Fibroblast of lung (primary cell): ENCODE results near the gene CAMK1D. TPM values are rescaled to one million over a fixed set of nuclear protein-coding genes. Genes with fewer than 3 reads are reported as not detected.

Experiments
- DNase-seq, 2 donors: peaks; one replicate each; pipeline versions ENCODE4 v3.0.0 to v3.0.0-alpha.2; 2010; ENCODE audit warnings: low read depth in 2 of 2
- H2AFZ ChIP-seq: 2 replicates; pipeline ENCODE4 v1.5.1; 2012; ENCODE audit warnings: low read length, control low read depth, inconsistent platforms
- H3K27ac ChIP-seq: 2 replicates; pipeline ENCODE4 v1.5.1; 2011; ENCODE audit warnings: low read length, control low read depth; ENCODE audit not compliant: insufficient read depth
- H3K27me3 ChIP-seq: 2 replicates; pipeline ENCODE4 v1.5.1; 2011; ENCODE audit warnings: mild to moderate bottlenecking, low read length; ENCODE audit not compliant: control insufficient read depth, insufficient read depth
- H3K36me3 ChIP-seq: 2 replicates; pipeline ENCODE4 v1.5.1; 2011; ENCODE audit warnings: low read length; ENCODE audit not compliant: control insufficient read depth, insufficient read depth
- H3K4me1 ChIP-seq: 2 replicates; pipeline ENCODE4 v1.5.1; 2011; ENCODE audit warnings: low read length; ENCODE audit not compliant: control insufficient read depth, insufficient read depth; ENCODE audit errors: extremely low read depth
- H3K4me2 ChIP-seq: 2 replicates; pipeline ENCODE4 v1.5.1; 2011; ENCODE audit warnings: low read length, control low read depth; ENCODE audit not compliant: insufficient read depth; ENCODE audit errors: extremely low read depth
- H3K4me3 ChIP-seq, 4 experiments: fragments of 200-600 bp in 1 of 4; sonication (generic) in 1 of 4; replicated peaks in 1 of 4; 2 replicates each; pipeline ENCODE4 v1.5.1; 2011 to 2016; ENCODE audit warnings: low read length in 4 of 4, low read depth in 3 of 4, mild to moderate bottlenecking in 3 of 4, control low read depth in 2 of 4, inconsistent platforms in 1 of 4, mixed read lengths in 1 of 4; ENCODE audit not compliant: insufficient read depth in 1 of 4; ENCODE audit errors: control extremely low read depth in 1 of 4
- H3K79me2 ChIP-seq: 2 replicates; pipeline ENCODE4 v1.5.1; 2012; ENCODE audit warnings: mild to moderate bottlenecking, low read length, inconsistent platforms; ENCODE audit not compliant: control insufficient read depth, insufficient read depth
- H3K9ac ChIP-seq: 2 replicates; pipeline ENCODE4 v1.5.1; 2011; ENCODE audit warnings: mild to moderate bottlenecking, low read length, control low read depth; ENCODE audit not compliant: insufficient read depth
- H3K9me3 ChIP-seq: 2 replicates; pipeline ENCODE4 v1.5.1; 2012; ENCODE audit warnings: low read depth, low read length; ENCODE audit not compliant: control insufficient read depth, insufficient read depth
- H4K20me1 ChIP-seq: 2 replicates; pipeline ENCODE4 v1.5.1; 2011; ENCODE audit warnings: low read length; ENCODE audit not compliant: control insufficient read depth, insufficient read depth; ENCODE audit errors: extremely low read depth
- EZH2 ChIP-seq: IDR thresholded peaks from 2 replicates; pipeline ENCODE4 v1.5.1; 2012; ENCODE audit warnings: low read length, control low read depth, mild to moderate bottlenecking; ENCODE audit errors: missing control alignments
- polyA plus RNA-seq, 2 donors: library from polyadenylated mRNA; depleted of rRNA in 1 of 2; stranded (reverse) in 1 of 2; unstranded in 1 of 2; fragments of >200 nt; gene quantifications; 2 replicates each; pipeline ENCODE4 v1.2.1, GENCODE V29; 2011 to 2012; ENCODE audit warnings: missing spikeins in 1 of 2
- total RNA-seq: library from RNA; depleted of rRNA; stranded (reverse); fragments of >200 nt; gene quantifications from 2 replicates; pipeline ENCODE4 v1.2.1, GENCODE V29; 2014
- TF ChIP-seq, protein P1 (sequence below), 2 donors: IDR thresholded peaks in 1 of 2; conservative IDR thresholded peaks in 1 of 2; 1 replicate in 1 of 2; 2 replicates in 1 of 2; pipeline ENCODE4 v1.5.1; 2011 to 2012; ENCODE audit warnings: low read length in 2 of 2, control low read depth in 1 of 2, inconsistent platforms in 1 of 2, low read depth in 1 of 2, mild to moderate bottlenecking in 1 of 2

The CAMK1D gene
- total and polyA plus RNA-seq, 2 donors (not counting 1 experiment from before 2014, with no cell fraction given), result 2.3 TPM

DNA sequence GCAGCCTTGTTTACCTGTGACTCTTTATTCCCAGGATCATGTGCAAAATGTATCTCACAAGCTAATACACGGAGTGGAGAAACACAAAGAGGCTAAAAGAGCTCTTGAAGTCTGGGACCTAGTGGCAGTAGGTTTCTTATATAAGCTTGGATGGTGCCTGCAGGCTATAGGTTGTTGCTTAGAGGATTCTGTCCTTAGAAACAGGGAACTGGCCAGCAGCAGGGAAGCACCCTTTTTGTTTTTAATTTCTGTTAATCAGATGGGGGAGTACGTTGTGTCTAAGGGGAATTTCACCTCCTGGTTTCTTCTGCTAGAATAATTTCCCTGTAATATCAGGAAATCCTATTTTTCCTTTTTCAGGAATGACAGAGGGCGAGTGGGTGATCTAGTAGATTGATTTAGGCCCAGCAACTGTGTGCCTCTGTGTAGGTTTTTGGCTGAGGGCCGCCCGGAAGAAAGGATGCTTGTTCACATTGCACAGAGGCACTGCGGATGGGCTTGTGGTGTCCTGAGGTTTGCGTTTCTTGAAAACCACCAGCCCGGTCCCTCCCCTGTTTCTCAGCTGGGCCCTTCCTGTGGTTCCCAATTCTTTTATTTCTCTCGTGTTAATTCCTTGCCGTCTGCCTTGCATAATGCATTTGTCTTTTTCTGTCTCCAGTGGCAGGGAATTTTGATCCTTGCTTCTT, 158.0 kb downstream of the CAMK1D start:
- no peak for DNase-seq
- H3K9ac ChIP-seq, result no peak overlapping the region
- no peaks in the 10 kb centered on the region for H4K20me1 ChIP-seq
- no peaks in the 10 kb centered on the region for H3K9me3 ChIP-seq
- no peaks in the 10 kb centered on the region for H3K79me2 ChIP-seq
- H3K27me3 ChIP-seq, result no peaks in the 10 kb centered on the region
- no peak overlapping the region for H3K4me2 ChIP-seq
- TF ChIP-seq EZH2, result no peak
- TF ChIP-seq, protein P1, sequence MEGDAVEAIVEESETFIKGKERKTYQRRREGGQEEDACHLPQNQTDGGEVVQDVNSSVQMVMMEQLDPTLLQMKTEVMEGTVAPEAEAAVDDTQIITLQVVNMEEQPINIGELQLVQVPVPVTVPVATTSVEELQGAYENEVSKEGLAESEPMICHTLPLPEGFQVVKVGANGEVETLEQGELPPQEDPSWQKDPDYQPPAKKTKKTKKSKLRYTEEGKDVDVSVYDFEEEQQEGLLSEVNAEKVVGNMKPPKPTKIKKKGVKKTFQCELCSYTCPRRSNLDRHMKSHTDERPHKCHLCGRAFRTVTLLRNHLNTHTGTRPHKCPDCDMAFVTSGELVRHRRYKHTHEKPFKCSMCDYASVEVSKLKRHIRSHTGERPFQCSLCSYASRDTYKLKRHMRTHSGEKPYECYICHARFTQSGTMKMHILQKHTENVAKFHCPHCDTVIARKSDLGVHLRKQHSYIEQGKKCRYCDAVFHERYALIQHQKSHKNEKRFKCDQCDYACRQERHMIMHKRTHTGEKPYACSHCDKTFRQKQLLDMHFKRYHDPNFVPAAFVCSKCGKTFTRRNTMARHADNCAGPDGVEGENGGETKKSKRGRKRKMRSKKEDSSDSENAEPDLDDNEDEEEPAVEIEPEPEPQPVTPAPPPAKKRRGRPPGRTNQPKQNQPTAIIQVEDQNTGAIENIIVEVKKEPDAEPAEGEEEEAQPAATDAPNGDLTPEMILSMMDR (conservative IDR thresholded peaks at IDR 0.05 in 1 of 2, IDR thresholded peaks at IDR 0.05 in 1 of 2; ENCODE audit: low read depth in 1 of 2, low read length in 2 of 2), result no peak
- no peak overlapping the region for H3K27ac ChIP-seq
- no peak overlapping the region for H3K4me3 ChIP-seq
- no peak overlapping the region for H2AFZ ChIP-seq
- H3K4me1 ChIP-seq, result no peaks in the 10 kb centered on the region
- H3K36me3 ChIP-seq, result no peaks in the 10 kb centered on the region

DNA sequence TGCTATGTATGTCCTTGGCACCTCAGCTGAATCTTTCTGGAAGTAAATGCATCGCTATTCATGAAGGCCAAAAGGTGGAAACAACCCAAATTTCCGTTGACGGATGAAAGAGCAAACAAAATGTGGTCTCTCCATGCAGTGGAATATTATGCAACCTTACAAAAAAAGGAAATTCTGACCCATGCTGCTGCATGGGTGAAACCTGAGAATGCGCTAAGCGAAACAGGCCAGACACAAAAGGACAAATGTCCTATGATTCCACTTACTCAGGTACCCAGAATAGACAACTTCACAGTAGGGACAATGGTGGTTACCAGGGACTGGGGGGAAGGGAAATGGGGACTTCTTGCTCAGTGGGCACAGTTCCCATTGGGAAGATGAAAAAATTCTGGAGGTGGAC, 158.8 kb downstream of the CAMK1D start:
- Histone ChIP-seq H3K79me2 (no peaks in the 10 kb centered on the region), H3K4me2 (no peak overlapping the region), H2AFZ (no peak overlapping the region), H3K4me3 (no peak overlapping the region), H4K20me1 (no peaks in the 10 kb centered on the region), H3K27me3 (no peaks in the 10 kb centered on the region), H3K27ac (no peak overlapping the region), H3K9me3 (no peaks in the 10 kb centered on the region), H3K4me1 (no peaks in the 10 kb centered on the region), H3K9ac (no peak overlapping the region), H3K36me3 (no peaks in the 10 kb centered on the region)
- no peak for DNase-seq
- TF ChIP-seq EZH2, result no peak

DNA sequence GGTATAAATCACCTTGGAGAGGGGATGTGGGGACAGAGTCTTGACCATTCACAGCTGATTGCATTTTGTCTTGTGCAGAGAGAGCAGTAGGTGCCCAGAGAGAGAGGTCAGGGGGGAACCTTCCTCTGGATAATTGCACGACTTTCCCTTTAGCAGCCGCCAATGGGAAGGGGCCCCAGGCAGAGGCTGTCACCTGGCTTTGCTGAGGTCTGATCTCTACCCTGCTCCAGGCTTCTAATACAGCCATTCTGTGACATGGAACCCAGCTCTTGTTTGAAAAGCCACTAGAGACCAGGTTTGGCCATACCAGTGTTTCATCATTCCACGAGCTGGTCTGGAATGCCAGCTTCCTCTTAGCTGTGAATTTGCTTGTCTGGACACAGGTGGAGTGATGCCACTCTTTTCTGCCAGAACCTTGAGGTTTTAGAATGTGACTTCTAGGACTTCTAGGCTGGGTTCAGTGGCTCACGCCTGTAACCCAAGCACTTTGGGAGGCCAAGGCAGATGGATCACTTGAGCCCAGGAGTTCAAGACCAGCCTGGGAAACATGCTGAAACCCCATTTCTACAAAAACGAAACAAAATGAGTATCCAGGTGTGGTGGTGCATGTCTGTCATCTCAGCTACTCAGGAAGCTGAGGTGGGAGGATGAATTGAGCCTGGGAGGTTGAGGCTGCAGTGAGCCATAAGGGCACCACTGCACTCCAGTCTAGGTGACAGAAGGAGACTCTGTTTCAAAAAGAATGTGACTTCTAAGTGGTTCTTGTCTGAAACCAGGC, 159.9 kb downstream of the CAMK1D start:
- Histone ChIP-seq H3K27me3 (no peaks in the 10 kb centered on the region), H3K4me3 (no peak overlapping the region), H3K79me2 (no peaks in the 10 kb centered on the region), H3K9me3 (no peaks in the 10 kb centered on the region), H2AFZ (no peak overlapping the region), H3K4me2 (no peak overlapping the region), H3K4me1 (no peaks in the 10 kb centered on the region), H3K36me3 (no peaks in the 10 kb centered on the region), H3K27ac (no peak overlapping the region), H4K20me1 (no peaks in the 10 kb centered on the region), H3K9ac (no peak overlapping the region)
- DNase-seq, result no peak
- TF ChIP-seq, protein P1 (conservative IDR thresholded peaks at IDR 0.05 in 1 of 2, IDR thresholded peaks at IDR 0.05 in 1 of 2; ENCODE audit: low read depth in 1 of 2, low read length in 2 of 2), result no peak
- TF ChIP-seq EZH2, result no peak
